HUES6 (cell line): ENCODE measurements around the gene MEIS2.

Experiments used
- H3K27ac ChIP-seq: 2 replicates; pipeline ENCODE4 v1.7.0; 2013; ENCODE audit warnings: low read depth, mild to moderate bottlenecking, low read length, inconsistent platforms
- H3K27me3 ChIP-seq: 2 replicates; pipeline ENCODE4 v1.6.1; 2013; ENCODE audit warnings: low read length; ENCODE audit not compliant: control insufficient read depth, insufficient read depth
- H3K36me3 ChIP-seq: 2 replicates; pipeline ENCODE4 v1.6.1; 2013; ENCODE audit warnings: low read length; ENCODE audit not compliant: control insufficient read depth, insufficient read depth
- H3K4me1 ChIP-seq: 2 replicates; pipeline ENCODE4 v1.6.1; 2013; ENCODE audit warnings: low read length; ENCODE audit not compliant: control insufficient read depth, insufficient read depth
- H3K4me3 ChIP-seq: 2 replicates; pipeline ENCODE4 v1.5.1; 2013; ENCODE audit warnings: low read depth, low read length
- H3K9ac ChIP-seq: one replicate; pipeline ENCODE4 v1.6.1; 2013; ENCODE audit warnings: mild to moderate bottlenecking, low read length
- H3K9me3 ChIP-seq: 2 replicates; pipeline ENCODE4 v1.6.1; 2013; ENCODE audit warnings: low read depth, low read length; ENCODE audit not compliant: control insufficient read depth, insufficient read depth

Gene MEIS2

DNA sequence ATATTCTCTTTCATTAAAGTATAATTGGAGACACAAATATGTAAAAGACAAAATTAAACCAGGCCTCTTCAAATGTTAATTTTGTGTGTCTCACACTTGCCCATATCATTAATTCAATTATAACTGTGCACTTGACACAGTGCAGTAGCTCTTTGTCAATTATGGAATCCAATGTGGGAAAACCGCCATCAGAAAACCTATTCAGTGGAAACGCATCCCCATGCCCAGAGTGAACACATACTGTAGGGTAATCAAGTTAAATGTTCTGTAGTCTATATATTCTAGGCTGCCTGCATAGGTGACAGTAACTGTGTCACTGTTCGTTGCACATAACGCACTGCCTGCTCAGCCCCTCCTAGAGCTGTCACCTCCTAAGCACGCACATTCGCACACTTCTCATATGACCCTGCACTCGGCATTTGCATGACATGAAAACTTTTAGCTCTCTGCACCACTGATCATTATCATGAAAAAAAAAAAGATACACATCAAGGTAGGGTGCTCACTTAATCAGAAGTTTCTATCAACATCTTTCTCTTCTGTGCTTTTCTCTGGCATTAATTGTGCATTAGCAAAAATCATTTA, 63.2 kb downstream of the MEIS2 start:
- H3K9ac ChIP-seq = no peak overlapping the region
- H3K27ac ChIP-seq = no peak overlapping the region
- H3K4me1 ChIP-seq = peaks cover 22% of the 10 kb centered on the region
- H3K27me3 ChIP-seq = no peaks in the 10 kb centered on the region
- no peaks in the 10 kb centered on the region for H3K36me3 ChIP-seq
- H3K4me3 ChIP-seq = no peak overlapping the region
- no peaks in the 10 kb centered on the region for H3K9me3 ChIP-seq

DNA sequence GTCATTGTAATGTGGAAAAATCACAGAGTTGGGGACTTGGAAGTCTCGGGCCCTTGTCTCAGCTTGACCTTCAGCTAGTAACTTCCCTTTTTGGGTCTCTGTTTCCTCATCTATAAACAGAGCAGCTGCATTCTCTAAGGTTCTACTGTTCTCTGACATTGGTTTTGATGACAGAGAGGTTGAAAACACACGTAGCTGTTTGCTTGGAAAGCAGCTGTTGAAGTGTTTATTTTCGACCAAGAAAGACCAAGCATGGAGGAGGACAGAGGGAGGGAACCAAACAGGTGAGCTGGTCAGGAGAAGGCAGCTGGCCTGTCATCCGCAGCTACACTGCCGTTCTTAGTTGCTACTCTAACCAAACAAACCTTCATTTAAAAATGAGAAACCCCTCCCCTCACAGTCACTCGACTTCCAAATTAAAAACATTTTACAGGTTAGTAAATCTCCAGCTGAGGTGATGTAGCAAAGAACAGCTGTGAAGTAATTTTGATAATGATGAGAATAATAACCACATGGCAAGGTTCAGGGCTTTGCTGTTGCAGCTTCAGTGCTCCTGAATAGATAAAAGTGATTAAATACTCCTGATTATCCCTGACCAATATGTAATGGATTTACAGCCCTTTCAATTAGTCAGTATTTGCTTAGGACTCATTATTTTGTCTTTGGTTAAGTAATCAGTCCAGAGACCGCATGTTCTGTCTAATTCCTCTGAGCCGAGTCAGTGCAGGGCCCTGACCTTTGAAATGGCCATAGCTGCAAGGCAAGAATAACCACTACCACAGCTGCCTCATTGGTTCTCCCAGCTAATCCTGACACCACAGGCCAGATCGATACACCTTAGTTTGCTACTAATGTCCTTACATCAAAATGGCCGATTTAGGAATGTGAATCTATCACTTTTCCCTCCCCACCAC, 65.3 kb downstream of the MEIS2 start:
- no peak overlapping the region for H3K9ac ChIP-seq
- no peak overlapping the region for H3K4me3 ChIP-seq
- no peaks in the 10 kb centered on the region for H3K27me3 ChIP-seq
- H3K27ac ChIP-seq = no peak overlapping the region
- peaks cover 24% of the 10 kb centered on the region for H3K4me1 ChIP-seq
- no peaks in the 10 kb centered on the region for H3K9me3 ChIP-seq
- no peaks in the 10 kb centered on the region for H3K36me3 ChIP-seq

DNA sequence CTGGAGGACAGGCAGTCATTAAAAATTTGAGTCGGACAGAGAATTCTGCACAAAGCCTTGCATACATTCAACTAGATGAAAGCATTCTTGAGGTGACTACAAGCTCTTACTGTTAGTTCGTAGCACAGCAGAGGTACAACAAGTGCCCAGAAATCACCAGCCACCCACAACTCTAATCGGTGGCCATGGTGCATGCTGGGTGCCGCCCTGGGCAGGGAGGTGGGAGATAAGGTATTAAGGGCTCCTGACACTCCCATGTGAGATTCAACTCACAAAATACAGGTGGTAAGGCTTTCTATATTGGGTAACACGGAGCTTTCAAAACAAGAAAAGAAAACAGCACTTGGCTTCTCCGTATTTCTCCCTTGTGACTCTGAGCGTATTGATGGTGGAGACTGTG, 66.0 kb downstream of the MEIS2 start:
- no peaks in the 10 kb centered on the region for H3K36me3 ChIP-seq
- no peak overlapping the region for H3K27ac ChIP-seq
- H3K9me3 ChIP-seq = no peaks in the 10 kb centered on the region
- H3K9ac ChIP-seq = no peak overlapping the region
- H3K27me3 ChIP-seq = no peaks in the 10 kb centered on the region
- peaks cover 24% of the 10 kb centered on the region for H3K4me1 ChIP-seq
- H3K4me3 ChIP-seq = no peak overlapping the region

DNA sequence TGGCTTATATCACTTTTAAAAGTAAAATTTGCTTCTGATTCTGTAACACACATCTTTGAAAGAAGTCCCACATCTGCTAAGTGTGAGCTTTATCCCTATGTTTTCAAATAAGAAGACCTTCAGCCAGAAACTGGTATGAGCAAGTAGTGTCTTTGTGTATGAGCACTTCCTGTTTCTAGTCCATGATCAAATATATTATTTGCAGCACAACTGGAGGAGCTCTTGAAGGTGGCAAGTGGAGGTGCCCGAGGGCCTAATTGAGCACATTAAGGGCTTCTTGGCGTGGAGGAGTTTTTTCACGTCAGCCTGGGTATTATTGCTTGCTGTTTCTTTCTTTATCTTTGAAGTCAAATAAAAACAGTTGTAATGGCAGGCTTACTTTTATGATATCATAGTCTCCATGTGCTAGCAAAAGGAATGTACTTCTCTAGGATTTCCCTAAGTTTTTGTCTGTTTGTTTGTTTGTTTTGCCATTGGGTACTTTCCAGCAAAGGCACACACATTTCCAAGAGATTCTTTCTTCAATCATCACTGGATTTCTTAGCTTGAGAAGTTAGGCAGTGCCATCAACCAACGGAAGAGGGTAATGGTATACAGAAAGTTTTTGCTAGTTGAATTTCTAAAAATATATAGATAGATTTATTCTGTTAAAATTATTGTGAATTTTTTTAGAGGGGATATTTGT, 68.1 kb downstream of the MEIS2 start:
- Histone ChIP-seq H3K9me3 (no peaks in the 10 kb centered on the region), H3K9ac (no peak overlapping the region), H3K27ac (no peak overlapping the region), H3K36me3 (no peaks in the 10 kb centered on the region), H3K4me3 (no peak overlapping the region), H3K27me3 (no peaks in the 10 kb centered on the region), H3K4me1 (peaks cover 24% of the 10 kb centered on the region)

DNA sequence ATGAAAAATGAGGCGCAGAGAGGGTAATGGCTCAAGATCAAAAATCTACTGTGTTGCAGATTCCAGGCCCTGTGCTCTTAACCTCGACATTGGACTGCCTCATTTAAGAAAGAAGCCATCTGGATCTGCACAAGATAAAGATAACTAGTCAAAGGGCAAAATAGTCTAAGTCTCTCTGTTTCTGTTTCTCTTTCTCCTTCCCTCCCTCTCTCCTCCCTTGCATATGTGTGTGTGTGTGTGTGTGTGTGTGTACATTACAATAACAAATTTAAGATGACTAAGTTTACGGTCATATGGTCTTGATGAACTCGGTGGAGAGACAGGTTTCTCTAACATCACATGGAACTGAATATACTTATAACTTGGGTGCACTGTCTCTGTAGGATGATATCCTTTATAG, 69.2 kb downstream of the MEIS2 start:
- no peak overlapping the region for H3K27ac ChIP-seq
- no peak overlapping the region for H3K4me3 ChIP-seq
- no peak overlapping the region for H3K9ac ChIP-seq

DNA sequence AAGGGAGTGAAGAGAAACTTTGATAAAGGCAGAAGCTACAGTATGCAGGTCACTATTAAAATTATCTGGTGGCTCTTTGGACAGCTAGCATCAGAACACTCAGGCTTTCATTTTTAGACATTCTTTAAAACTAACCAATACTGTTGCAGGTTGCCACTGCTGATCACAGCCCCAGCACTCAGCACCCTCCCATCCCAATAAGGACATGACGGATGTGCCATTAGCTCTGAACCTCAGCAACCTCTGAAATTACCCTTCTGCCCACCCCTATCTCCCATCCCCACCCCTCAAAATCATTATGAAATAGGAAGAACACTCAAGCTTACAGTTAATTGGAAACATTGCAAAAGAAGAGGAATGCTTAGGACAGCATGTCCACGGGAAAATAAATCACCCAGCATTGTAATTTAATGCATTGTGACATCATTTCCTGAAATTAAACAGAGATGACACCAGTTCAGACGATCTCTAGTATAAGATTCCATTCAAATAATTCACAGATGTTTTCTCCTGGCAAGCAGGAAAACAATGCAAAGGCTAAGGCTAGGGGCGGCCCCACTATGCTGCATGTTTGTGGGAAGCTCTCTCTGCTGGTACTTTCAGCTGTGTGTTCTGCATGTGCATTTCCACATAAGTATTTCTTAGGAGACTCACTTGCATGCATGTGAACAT, 71.6 kb downstream of the MEIS2 start:
- no peaks in the 10 kb centered on the region for H3K9me3 ChIP-seq
- no peaks in the 10 kb centered on the region for H3K27me3 ChIP-seq
- H3K36me3 ChIP-seq = no peaks in the 10 kb centered on the region
- H3K4me1 ChIP-seq = peaks cover 16% of the 10 kb centered on the region
- H3K27ac ChIP-seq = no peak overlapping the region
- no peak overlapping the region for H3K4me3 ChIP-seq
- no peak overlapping the region for H3K9ac ChIP-seq

More for the DNA sequence above, 69.2 kb downstream of the MEIS2 start:
- peaks cover 24% of the 10 kb centered on the region for H3K4me1 ChIP-seq
- H3K36me3 ChIP-seq = no peaks in the 10 kb centered on the region
- no peaks in the 10 kb centered on the region for H3K9me3 ChIP-seq
- H3K27me3 ChIP-seq = no peaks in the 10 kb centered on the region

DNA sequence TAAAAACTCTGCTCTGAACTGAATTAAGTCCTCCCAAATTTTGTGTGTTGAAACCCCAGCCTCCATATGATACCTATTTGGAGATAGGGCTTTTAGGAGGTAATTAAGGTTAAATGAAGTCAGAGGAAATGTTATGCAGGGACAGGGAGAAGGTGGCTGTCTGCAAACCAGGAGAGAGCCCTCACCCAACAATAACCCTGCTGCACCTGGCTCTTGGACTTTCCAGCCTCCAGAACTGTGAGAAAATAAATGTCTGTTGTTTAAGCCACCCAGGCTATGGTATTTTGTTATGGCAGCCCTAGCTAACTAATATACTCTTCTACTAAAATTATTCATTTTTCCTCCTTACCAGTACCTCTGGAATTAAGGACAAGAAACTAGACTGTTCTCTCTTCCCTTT, 79.5 kb downstream of the MEIS2 start:
- Histone ChIP-seq H3K9ac (no peak overlapping the region), H3K4me1 (peaks cover 13% of the 10 kb centered on the region), H3K9me3 (no peaks in the 10 kb centered on the region; the same call in 1 of the 2 replicates), H3K27ac (no peak overlapping the region), H3K4me3 (no peak overlapping the region), H3K27me3 (no peaks in the 10 kb centered on the region), H3K36me3 (no peaks in the 10 kb centered on the region)

GRCh38 chr15:37019479-37020433, 80.6 kb downstream of the MEIS2 start:
- H3K4me1 ChIP-seq = peaks cover 24% of the 10 kb centered on the region
- no peaks in the 10 kb centered on the region for H3K36me3 ChIP-seq
- H3K9me3 ChIP-seq = no peaks in the 10 kb centered on the region; the same call in 1 of the 2 replicates
- no peak overlapping the region for H3K27ac ChIP-seq
- no peak overlapping the region for H3K4me3 ChIP-seq
- no peak overlapping the region for H3K9ac ChIP-seq
- no peaks in the 10 kb centered on the region for H3K27me3 ChIP-seq

- Histone ChIP-seq H3K9ac (no peak overlapping the region), H3K9me3 (no peaks in the 10 kb centered on the region; the same call in 1 of the 2 replicates), H3K4me3 (no peak overlapping the region), H3K27me3 (no peaks in the 10 kb centered on the region), H3K4me1 (peaks cover 32% of the 10 kb centered on the region), H3K27ac (no peak overlapping the region), H3K36me3 (no peaks in the 10 kb centered on the region)
Measured at GRCh38 chr15:37017031-37017625, 83.2 kb downstream of the MEIS2 start.

GRCh38 chr15:37016231-37016630, 84.1 kb downstream of the MEIS2 start:
- Histone ChIP-seq H3K27ac (no peak overlapping the region), H3K9me3 (no peaks in the 10 kb centered on the region; the same call in 1 of the 2 replicates), H3K36me3 (no peaks in the 10 kb centered on the region), H3K9ac (no peak overlapping the region), H3K4me3 (no peak overlapping the region), H3K27me3 (no peaks in the 10 kb centered on the region), H3K4me1 (peaks cover 32% of the 10 kb centered on the region)
